22Rv1 (cell line): ENCODE data around the gene NFIA.

Experiments
- ZFX ChIP-seq: fragments of 450-650 bp; IDR thresholded peaks from 2 replicates; pipeline ENCODE4 v1.6.1; 2017; ENCODE audit warnings: antibody characterized with exemption, borderline replicate concordance
- TF ChIP-seq, protein P1 (sequence below): fragments of 450-650 bp; IDR thresholded peaks from 2 replicates; pipeline ENCODE4 v1.5.1; 2017; ENCODE audit warnings: mild to moderate bottlenecking

DNA sequence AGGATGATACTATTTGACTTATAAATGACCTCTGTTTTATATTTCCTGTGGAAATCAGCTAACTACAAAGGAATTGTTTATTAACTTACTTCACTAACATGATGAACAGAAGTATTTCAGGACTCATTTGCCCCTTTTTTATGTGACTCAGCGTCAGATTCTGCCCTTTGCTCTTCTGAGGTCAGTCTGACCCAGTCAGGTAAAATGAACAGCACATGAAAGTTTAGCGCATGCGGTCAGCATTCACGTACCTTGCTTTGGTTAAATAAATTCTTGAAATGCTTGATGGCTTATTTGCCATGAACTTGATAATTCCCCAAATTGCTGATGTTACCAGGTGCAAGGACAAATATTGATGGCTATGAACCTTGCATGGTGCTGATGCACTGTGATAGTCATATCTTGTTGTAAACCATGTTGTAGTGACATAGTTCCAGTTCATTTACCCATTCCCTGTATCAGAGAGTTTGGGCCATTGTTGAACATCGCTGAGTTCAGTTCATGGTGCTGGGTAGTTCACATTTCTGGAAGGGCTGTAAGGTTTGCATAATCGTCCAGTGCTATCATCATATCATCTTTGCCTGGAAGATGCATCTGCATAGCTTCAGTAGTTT is 133.4 kb downstream of the NFIA start:
- TF ChIP-seq, protein P1, sequence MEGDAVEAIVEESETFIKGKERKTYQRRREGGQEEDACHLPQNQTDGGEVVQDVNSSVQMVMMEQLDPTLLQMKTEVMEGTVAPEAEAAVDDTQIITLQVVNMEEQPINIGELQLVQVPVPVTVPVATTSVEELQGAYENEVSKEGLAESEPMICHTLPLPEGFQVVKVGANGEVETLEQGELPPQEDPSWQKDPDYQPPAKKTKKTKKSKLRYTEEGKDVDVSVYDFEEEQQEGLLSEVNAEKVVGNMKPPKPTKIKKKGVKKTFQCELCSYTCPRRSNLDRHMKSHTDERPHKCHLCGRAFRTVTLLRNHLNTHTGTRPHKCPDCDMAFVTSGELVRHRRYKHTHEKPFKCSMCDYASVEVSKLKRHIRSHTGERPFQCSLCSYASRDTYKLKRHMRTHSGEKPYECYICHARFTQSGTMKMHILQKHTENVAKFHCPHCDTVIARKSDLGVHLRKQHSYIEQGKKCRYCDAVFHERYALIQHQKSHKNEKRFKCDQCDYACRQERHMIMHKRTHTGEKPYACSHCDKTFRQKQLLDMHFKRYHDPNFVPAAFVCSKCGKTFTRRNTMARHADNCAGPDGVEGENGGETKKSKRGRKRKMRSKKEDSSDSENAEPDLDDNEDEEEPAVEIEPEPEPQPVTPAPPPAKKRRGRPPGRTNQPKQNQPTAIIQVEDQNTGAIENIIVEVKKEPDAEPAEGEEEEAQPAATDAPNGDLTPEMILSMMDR = no peak
- TF ChIP-seq ZFX = no peak
